WTC11 (cell line): ENCODE data around the gene PSMD11. TPM values are rescaled to one million over a fixed set of nuclear protein-coding genes. Genes with fewer than 3 reads are reported as not detected.
A peak's percentile ranks its signal among the peaks of the same experiment; 100 is the strongest.

Source experiments
- ATAC-seq: fragments of 200-7000 bp; cut with Tn5 transposase; 2 replicates; pipeline ENCODE4 v1.10.0; 2021; ENCODE audit warnings: mild to moderate bottlenecking, moderate library complexity
- CTCF ChIA-PET: fragments of 300-600 bp; sonication (Branson Sonifier 250); formaldehyde crosslinking; loops from one replicate; lab custom pipeline; 2021; ENCODE audit warnings: antibody characterized with exemption; lab: Charles Lee
- POLR2A ChIA-PET: fragments of 350-600 bp; sonication (Branson Sonifier 250); formaldehyde crosslinking; loops from one replicate; lab custom pipeline; 2021; ENCODE audit warnings: antibody characterized with exemption; lab: Charles Lee
- DNase-seq: peaks from one replicate; pipeline ENCODE4 v3.0.0; 2021; ENCODE audit warnings: low spot score
- H3K27ac Mint-ChIP-seq: 2 replicates; pipeline ENCODE4 v1.8.0; 2021; ENCODE audit warnings: mixed read lengths
- H3K27me3 Mint-ChIP-seq: 2 replicates; pipeline ENCODE4 v1.8.0; 2021; ENCODE audit warnings: low read depth, mild to moderate bottlenecking, moderate library complexity, mixed read lengths
- H3K36me3 Mint-ChIP-seq: 2 replicates; pipeline ENCODE4 v1.8.0; 2021; ENCODE audit warnings: mixed read lengths
- H3K4me1 Mint-ChIP-seq: 2 replicates; pipeline ENCODE4 v1.8.0; 2022; ENCODE audit warnings: mixed read lengths
- H3K4me3 Mint-ChIP-seq: 2 replicates; pipeline ENCODE4 v1.8.0; 2021; ENCODE audit warnings: mild to moderate bottlenecking, moderate library complexity, mixed read lengths
- H3K9me3 Mint-ChIP-seq: 2 replicates; pipeline ENCODE4 v1.8.0; 2021; ENCODE audit warnings: mixed read lengths
- CREM ChIP-seq: sonication (generic); formaldehyde crosslinking; IDR thresholded peaks from 2 replicates; pipeline ENCODE4 v1.8.1; 2022; ENCODE audit warnings: mild to moderate bottlenecking, missing genetic modification reagents, moderate library complexity
- EMX1 ChIP-seq: fragments of 250-450 bp; sonication (Bioruptor Pico); IDR thresholded peaks from 2 replicates; pipeline ENCODE4 v1.8.0; 2021; ENCODE audit warnings: mild to moderate bottlenecking
- ETV6 ChIP-seq: sonication (generic); formaldehyde crosslinking; IDR thresholded peaks from 2 replicates; pipeline ENCODE4 v1.8.1; 2022; ENCODE audit warnings: mild to moderate bottlenecking, missing genetic modification reagents
- GABPB1 ChIP-seq: sonication (generic); formaldehyde crosslinking; IDR thresholded peaks from 2 replicates; pipeline ENCODE4 v1.8.1; 2023; ENCODE audit warnings: mild to moderate bottlenecking, missing genetic modification reagents
- GTF2I ChIP-seq: fragments of 250-450 bp; sonication (Bioruptor Pico); conservative IDR thresholded peaks from 2 replicates; pipeline ENCODE4 v1.4.0; 2021; ENCODE audit warnings: mild to moderate bottlenecking
- JAZF1 ChIP-seq: fragments of 250-450 bp; sonication (Bioruptor Pico); IDR thresholded peaks from 2 replicates; pipeline ENCODE4 v1.9.0; 2021; ENCODE audit warnings: moderate library complexity, mild to moderate bottlenecking, inconsistent platforms
- MXD4 ChIP-seq: fragments of 250-450 bp; sonication (Bioruptor Pico); IDR thresholded peaks from 2 replicates; pipeline ENCODE4 v1.8.0; 2021; ENCODE audit warnings: mild to moderate bottlenecking, moderate library complexity, borderline replicate concordance
- NFATC4 ChIP-seq: fragments of 250-450 bp; sonication (Bioruptor Pico); IDR thresholded peaks from 2 replicates; pipeline ENCODE4 v1.9.0; 2021; ENCODE audit warnings: mild to moderate bottlenecking
- NFE2L1 ChIP-seq: sonication (generic); formaldehyde crosslinking; IDR thresholded peaks from 2 replicates; pipeline ENCODE4 v1.8.1; 2023; ENCODE audit warnings: missing genetic modification reagents
- RORB ChIP-seq: fragments of 250-450 bp; sonication (Bioruptor Pico); IDR thresholded peaks from 2 replicates; pipeline ENCODE4 v1.9.0; 2021; ENCODE audit warnings: mild to moderate bottlenecking
- SP1 ChIP-seq: sonication (generic); formaldehyde crosslinking; conservative IDR thresholded peaks from 2 replicates; pipeline ENCODE4 v1.8.1; 2022; ENCODE audit warnings: missing genetic modification reagents
- TEAD4 ChIP-seq: sonication (generic); formaldehyde crosslinking; IDR thresholded peaks from 2 replicates; pipeline ENCODE4 v1.8.0; 2022; ENCODE audit warnings: mild to moderate bottlenecking, missing genetic modification reagents
- TP53 ChIP-seq: sonication (generic); formaldehyde crosslinking; IDR thresholded peaks from 2 replicates; pipeline ENCODE4 v1.8.1; 2023; ENCODE audit warnings: mild to moderate bottlenecking, missing genetic modification reagents
- ZNF138 ChIP-seq: sonication (generic); formaldehyde crosslinking; conservative IDR thresholded peaks from 2 replicates; pipeline ENCODE4 v1.8.1; 2022; ENCODE audit warnings: mild to moderate bottlenecking, moderate library complexity, missing genetic modification reagents
- ZNF317 ChIP-seq: sonication (generic); formaldehyde crosslinking; IDR thresholded peaks from 2 replicates; pipeline ENCODE4 v1.8.1; 2023; ENCODE audit warnings: low read depth, mild to moderate bottlenecking, moderate library complexity, missing genetic modification reagents, borderline replicate concordance
- ZNF396 ChIP-seq: fragments of 250-450 bp; sonication (Bioruptor Pico); IDR thresholded peaks from 2 replicates; pipeline ENCODE4 v1.8.0; 2021; ENCODE audit warnings: mild to moderate bottlenecking, moderate library complexity, borderline replicate concordance
- ZNF416 ChIP-seq: fragments of 250-450 bp; sonication (Bioruptor Pico); IDR thresholded peaks from 2 replicates; pipeline ENCODE4 v1.9.0; 2021; ENCODE audit warnings: mild to moderate bottlenecking, inconsistent platforms
- ZNF423 ChIP-seq: fragments of 250-450 bp; sonication (Bioruptor Pico); IDR thresholded peaks from 2 replicates; pipeline ENCODE4 v2.1.2; 2022; ENCODE audit warnings: mild to moderate bottlenecking, moderate library complexity
- total RNA-seq: library from RNA; stranded (reverse); gene quantifications from 3 replicates; pipeline ENCODE4 v1.2.3, GENCODE V29; 2021
- TF ChIP-seq, protein P1 (sequence below): sonication (generic); formaldehyde crosslinking; IDR thresholded peaks from 2 replicates; pipeline ENCODE4 v1.8.0; 2022; ENCODE audit warnings: mild to moderate bottlenecking, missing genetic modification reagents
- TF ChIP-seq, protein P2 (sequence below): sonication (generic); formaldehyde crosslinking; IDR thresholded peaks from 2 replicates; pipeline ENCODE4 v1.8.0; 2022; ENCODE audit warnings: mild to moderate bottlenecking, missing genetic modification reagents
- TF ChIP-seq, protein P3 (sequence below): sonication (generic); formaldehyde crosslinking; IDR thresholded peaks from 2 replicates; pipeline ENCODE4 v1.8.1; 2023; ENCODE audit warnings: mild to moderate bottlenecking, missing genetic modification reagents, moderate library complexity
- TF ChIP-seq, protein P4 (sequence below): sonication (generic); formaldehyde crosslinking; IDR thresholded peaks from 2 replicates; pipeline ENCODE4 v1.8.1; 2023; ENCODE audit warnings: mild to moderate bottlenecking, moderate library complexity, missing genetic modification reagents
- TF ChIP-seq, protein P5 (sequence below): sonication (generic); formaldehyde crosslinking; IDR thresholded peaks from 2 replicates; pipeline ENCODE4 v1.8.1; 2022; ENCODE audit warnings: mild to moderate bottlenecking, missing genetic modification reagents, moderate library complexity, borderline replicate concordance
- TF ChIP-seq, protein P6 (sequence below): fragments of 250-450 bp; sonication (Bioruptor Pico); IDR thresholded peaks from 2 replicates; pipeline ENCODE4 v1.9.0; 2021; ENCODE audit warnings: mild to moderate bottlenecking
- TF ChIP-seq, protein P7 (sequence below): sonication (generic); formaldehyde crosslinking; IDR thresholded peaks from 2 replicates; pipeline ENCODE4 v1.8.1; 2022; ENCODE audit warnings: missing genetic modification reagents, borderline replicate concordance
- TF ChIP-seq, protein P8 (sequence below): sonication (generic); formaldehyde crosslinking; IDR thresholded peaks from 2 replicates; pipeline ENCODE4 v1.8.0; 2022; ENCODE audit warnings: missing genetic modification reagents

Gene PSMD11
- total RNA-seq, 1 experiment from 2014 or later, result 155 TPM

DNA sequence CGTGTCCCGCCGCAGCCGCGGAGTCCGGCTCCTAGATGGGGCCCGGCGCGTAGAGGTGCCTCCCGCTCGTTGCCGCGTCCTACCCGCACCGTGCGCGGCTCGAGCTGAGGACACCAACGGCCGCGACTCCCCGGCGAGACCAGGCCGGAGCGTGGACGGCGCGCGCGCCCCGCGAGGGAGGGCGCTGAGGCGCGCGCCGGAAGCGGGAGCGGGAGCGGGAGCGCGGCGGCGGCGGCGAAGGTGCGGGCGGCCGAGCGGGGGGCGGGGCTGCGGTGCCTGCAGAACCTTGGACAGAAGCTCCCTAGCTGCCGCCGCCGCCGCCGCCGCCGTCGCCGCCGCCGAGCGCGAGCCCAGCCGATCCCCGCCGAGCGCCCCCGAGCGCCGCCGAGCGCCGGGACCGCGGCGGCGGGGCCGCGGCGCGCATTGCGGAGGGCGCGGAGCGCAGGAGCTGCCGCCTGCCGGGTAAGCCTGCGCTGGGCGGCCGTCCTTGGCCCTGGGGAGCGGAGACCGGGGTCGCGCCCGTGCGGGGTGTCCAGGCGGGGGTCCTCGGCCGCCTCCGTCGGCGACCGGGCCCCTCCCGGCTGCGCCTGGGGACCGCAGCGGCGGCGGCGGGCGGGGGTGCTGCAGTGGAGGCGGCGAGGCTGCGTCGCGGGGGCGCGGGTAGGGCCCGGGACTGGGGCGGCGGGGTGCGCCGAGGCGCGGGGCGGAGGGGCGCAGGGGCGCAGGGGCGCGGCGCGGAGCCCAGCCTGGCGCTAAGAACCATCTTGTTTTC lies 42.6 kb downstream of the PSMD11 start, which contains the start of gene CDK5R1:
TSS of gene CDK5R1 (plus strand) at position 293 of the 772 bp plus-strand sequence. CDS start 628 bp downstream, outside the sequence.
- Mint-ChIP-seq H3K4me1 (peaks cover 56% of the 10 kb centered on the region), H3K4me3 (peak within 1 kb of the TSS; percentile 88), H3K9me3 (no peaks in the 10 kb centered on the region), H3K27ac (peak within 1 kb of the TSS; percentile 87), H3K27me3 (no peaks in the 10 kb centered on the region), H3K36me3 (peaks cover 20% of the 10 kb centered on the region)
- DNase-seq (peak; percentile 77), ATAC-seq (peak; percentile 59)
- ChIA-PET CTCF (interaction anchor here (0.6 to 4.0 kb wide), 15 partner anchors 11 to 423 kb away, joined by 3 to 18 read pairs (median 4); partner anchors contain the start of gene PSMD11), POLR2A (interaction anchor here (0.9 to 1.8 kb wide), 4 partner anchors 18 to 42 kb away, joined by 3 to 8 read pairs (median 6); partner anchors contain the start of gene PSMD11)
- TF ChIP-seq JAZF1 (no peak), CREM (CRISPR knock-in tag) (0 out of 2 replicates have a peak, but pooled peaks have one; percentile 12), ZNF416 (CRISPR knock-in tag) (peak; percentile 87; the same call in 1 of the 2 replicates), GABPB1 (no peak), ZNF423 (CRISPR knock-in tag) (peak; percentile 16; the same call in 1 of the 2 replicates), EMX1 (peak; percentile 74; the same call in 1 of the 2 replicates), RORB (CRISPR knock-in tag) (no peak), ZNF396 (CRISPR knock-in tag) (no peak), NFE2L1 (CRISPR knock-in tag) (no peak), NFATC4 (no peak), ZNF317 (CRISPR knock-in tag) (no peak), ZNF138 (CRISPR knock-in tag) (no peak), GTF2I (CRISPR knock-in tag) (no peak), TEAD4 (CRISPR knock-in tag) (no peak), ETV6 (CRISPR knock-in tag) (no peak), MXD4 (CRISPR knock-in tag) (no peak), TP53 (CRISPR knock-in tag) (peak; percentile 84; the same call in 1 of the 2 replicates), SP1 (CRISPR knock-in tag) (peak; percentile 66; the same call in 1 of the 2 replicates)
- TF ChIP-seq, protein P1, sequence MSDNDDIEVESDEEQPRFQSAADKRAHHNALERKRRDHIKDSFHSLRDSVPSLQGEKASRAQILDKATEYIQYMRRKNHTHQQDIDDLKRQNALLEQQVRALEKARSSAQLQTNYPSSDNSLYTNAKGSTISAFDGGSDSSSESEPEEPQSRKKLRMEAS (CRISPR knock-in tag), result no peak
- TF ChIP-seq, protein P2, sequence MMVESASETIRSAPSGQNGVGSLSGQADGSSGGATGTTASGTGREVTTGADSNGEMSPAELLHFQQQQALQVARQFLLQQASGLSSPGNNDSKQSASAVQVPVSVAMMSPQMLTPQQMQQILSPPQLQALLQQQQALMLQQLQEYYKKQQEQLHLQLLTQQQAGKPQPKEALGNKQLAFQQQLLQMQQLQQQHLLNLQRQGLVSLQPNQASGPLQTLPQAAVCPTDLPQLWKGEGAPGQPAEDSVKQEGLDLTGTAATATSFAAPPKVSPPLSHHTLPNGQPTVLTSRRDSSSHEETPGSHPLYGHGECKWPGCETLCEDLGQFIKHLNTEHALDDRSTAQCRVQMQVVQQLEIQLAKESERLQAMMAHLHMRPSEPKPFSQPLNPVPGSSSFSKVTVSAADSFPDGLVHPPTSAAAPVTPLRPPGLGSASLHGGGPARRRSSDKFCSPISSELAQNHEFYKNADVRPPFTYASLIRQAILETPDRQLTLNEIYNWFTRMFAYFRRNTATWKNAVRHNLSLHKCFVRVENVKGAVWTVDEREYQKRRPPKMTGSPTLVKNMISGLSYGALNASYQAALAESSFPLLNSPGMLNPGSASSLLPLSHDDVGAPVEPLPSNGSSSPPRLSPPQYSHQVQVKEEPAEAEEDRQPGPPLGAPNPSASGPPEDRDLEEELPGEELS (CRISPR knock-in tag), result peak; percentile 62; the same call in 1 of the 2 replicates
- TF ChIP-seq, protein P3, sequence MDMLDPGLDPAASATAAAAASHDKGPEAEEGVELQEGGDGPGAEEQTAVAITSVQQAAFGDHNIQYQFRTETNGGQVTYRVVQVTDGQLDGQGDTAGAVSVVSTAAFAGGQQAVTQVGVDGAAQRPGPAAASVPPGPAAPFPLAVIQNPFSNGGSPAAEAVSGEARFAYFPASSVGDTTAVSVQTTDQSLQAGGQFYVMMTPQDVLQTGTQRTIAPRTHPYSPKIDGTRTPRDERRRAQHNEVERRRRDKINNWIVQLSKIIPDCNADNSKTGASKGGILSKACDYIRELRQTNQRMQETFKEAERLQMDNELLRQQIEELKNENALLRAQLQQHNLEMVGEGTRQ, result no peak
- TF ChIP-seq, protein P4, sequence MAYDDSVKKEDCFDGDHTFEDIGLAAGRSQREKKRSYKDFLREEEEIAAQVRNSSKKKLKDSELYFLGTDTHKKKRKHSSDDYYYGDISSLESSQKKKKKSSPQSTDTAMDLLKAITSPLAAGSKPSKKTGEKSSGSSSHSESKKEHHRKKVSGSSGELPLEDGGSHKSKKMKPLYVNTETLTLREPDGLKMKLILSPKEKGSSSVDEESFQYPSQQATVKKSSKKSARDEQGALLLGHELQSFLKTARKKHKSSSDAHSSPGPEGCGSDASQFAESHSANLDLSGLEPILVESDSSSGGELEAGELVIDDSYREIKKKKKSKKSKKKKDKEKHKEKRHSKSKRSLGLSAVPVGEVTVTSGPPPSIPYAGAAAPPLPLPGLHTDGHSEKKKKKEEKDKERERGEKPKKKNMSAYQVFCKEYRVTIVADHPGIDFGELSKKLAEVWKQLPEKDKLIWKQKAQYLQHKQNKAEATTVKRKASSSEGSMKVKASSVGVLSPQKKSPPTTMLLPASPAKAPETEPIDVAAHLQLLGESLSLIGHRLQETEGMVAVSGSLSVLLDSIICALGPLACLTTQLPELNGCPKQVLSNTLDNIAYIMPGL (CRISPR knock-in tag), result no peak
- TF ChIP-seq, protein P5, sequence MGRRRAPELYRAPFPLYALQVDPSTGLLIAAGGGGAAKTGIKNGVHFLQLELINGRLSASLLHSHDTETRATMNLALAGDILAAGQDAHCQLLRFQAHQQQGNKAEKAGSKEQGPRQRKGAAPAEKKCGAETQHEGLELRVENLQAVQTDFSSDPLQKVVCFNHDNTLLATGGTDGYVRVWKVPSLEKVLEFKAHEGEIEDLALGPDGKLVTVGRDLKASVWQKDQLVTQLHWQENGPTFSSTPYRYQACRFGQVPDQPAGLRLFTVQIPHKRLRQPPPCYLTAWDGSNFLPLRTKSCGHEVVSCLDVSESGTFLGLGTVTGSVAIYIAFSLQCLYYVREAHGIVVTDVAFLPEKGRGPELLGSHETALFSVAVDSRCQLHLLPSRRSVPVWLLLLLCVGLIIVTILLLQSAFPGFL (CRISPR knock-in tag), result no peak
- TF ChIP-seq, protein P6, sequence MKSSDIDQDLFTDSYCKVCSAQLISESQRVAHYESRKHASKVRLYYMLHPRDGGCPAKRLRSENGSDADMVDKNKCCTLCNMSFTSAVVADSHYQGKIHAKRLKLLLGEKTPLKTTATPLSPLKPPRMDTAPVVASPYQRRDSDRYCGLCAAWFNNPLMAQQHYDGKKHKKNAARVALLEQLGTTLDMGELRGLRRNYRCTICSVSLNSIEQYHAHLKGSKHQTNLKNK (CRISPR knock-in tag), result no peak
- TF ChIP-seq, protein P7, sequence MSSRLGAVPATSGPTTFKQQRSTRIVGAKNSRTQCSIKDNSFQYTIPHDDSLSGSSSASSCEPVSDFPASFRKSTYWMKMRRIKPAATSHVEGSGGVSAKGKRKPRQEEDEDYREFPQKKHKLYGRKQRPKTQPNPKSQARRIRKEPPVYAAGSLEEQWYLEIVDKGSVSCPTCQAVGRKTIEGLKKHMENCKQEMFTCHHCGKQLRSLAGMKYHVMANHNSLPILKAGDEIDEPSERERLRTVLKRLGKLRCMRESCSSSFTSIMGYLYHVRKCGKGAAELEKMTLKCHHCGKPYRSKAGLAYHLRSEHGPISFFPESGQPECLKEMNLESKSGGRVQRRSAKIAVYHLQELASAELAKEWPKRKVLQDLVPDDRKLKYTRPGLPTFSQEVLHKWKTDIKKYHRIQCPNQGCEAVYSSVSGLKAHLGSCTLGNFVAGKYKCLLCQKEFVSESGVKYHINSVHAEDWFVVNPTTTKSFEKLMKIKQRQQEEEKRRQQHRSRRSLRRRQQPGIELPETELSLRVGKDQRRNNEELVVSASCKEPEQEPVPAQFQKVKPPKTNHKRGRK (CRISPR knock-in tag), result no peak
- TF ChIP-seq, protein P8, sequence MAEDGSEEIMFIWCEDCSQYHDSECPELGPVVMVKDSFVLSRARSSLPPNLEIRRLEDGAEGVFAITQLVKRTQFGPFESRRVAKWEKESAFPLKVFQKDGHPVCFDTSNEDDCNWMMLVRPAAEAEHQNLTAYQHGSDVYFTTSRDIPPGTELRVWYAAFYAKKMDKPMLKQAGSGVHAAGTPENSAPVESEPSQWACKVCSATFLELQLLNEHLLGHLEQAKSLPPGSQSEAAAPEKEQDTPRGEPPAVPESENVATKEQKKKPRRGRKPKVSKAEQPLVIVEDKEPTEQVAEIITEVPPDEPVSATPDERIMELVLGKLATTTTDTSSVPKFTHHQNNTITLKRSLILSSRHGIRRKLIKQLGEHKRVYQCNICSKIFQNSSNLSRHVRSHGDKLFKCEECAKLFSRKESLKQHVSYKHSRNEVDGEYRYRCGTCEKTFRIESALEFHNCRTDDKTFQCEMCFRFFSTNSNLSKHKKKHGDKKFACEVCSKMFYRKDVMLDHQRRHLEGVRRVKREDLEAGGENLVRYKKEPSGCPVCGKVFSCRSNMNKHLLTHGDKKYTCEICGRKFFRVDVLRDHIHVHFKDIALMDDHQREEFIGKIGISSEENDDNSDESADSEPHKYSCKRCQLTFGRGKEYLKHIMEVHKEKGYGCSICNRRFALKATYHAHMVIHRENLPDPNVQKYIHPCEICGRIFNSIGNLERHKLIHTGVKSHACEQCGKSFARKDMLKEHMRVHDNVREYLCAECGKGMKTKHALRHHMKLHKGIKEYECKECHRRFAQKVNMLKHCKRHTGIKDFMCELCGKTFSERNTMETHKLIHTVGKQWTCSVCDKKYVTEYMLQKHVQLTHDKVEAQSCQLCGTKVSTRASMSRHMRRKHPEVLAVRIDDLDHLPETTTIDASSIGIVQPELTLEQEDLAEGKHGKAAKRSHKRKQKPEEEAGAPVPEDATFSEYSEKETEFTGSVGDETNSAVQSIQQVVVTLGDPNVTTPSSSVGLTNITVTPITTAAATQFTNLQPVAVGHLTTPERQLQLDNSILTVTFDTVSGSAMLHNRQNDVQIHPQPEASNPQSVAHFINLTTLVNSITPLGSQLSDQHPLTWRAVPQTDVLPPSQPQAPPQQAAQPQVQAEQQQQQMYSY, result no peak
